ENCODE results near the gene CLPTM1L.

CLPTM1L gene

GRCh38 chr5:1344975-1345838 lies at the start of gene CLPTM1L:
CLPTM1L (minus strand) TSS chr5:1345099; CDS start chr5:1344841, 258 bp downstream.
- DNase-seq, result peak; percentile 91

- no peak for DNase-seq
These were observed 48.9 kb upstream of the CLPTM1L start for GRCh38 chr5:1393571-1394501.

- DNase-seq, result no peak
These were observed 48.1 kb upstream of the CLPTM1L start for GRCh38 chr5:1392801-1393565.

- no peak for DNase-seq
These were observed 47.4 kb upstream of the CLPTM1L start for GRCh38 chr5:1392261-1392660.

GRCh38 chr5:1391691-1392090 lies 46.8 kb upstream of the CLPTM1L start:
- no peak for DNase-seq

- DNase-seq, result no peak
These were observed 46.1 kb upstream of the CLPTM1L start for GRCh38 chr5:1390861-1391600.

- no peak for DNase-seq
These were observed 45.4 kb upstream of the CLPTM1L start for GRCh38 chr5:1390333-1390732.

GRCh38 chr5:1388383-1388967 lies 43.6 kb upstream of the CLPTM1L start:
- DNase-seq, result no peak

GRCh38 chr5:1387876-1388275 lies 43.0 kb upstream of the CLPTM1L start:
- no peak for DNase-seq

GRCh38 chr5:1387059-1387755 lies 42.3 kb upstream of the CLPTM1L start:
- DNase-seq, result no peak

- peak; percentile 49 for DNase-seq
These were observed 41.4 kb upstream of the CLPTM1L start for GRCh38 chr5:1386274-1386717.

- peak; percentile 70 for DNase-seq
These were observed 40.7 kb upstream of the CLPTM1L start for GRCh38 chr5:1385395-1386273.

GRCh38 chr5:1384521-1384920 lies 39.6 kb upstream of the CLPTM1L start:
- no peak for DNase-seq

- DNase-seq, result no peak
These were observed 39.0 kb upstream of the CLPTM1L start for GRCh38 chr5:1383886-1384401.

GRCh38 chr5:1383344-1383743 lies 38.4 kb upstream of the CLPTM1L start:
- no peak for DNase-seq

GRCh38 chr5:1382248-1382700 lies 37.4 kb upstream of the CLPTM1L start:
- DNase-seq, result no peak

GRCh38 chr5:1381370-1382247 lies 36.7 kb upstream of the CLPTM1L start:
- DNase-seq, result no peak

- no peak for DNase-seq
These were observed 36.0 kb upstream of the CLPTM1L start for GRCh38 chr5:1380910-1381309.

All from right forelimb (tissue), 1 donor.